Keratinocyte (primary cell): Measurements from ENCODE around the gene BATF.

ENCODE experiments used
- CTCF ChIP-seq, 3 experiments: IDR thresholded peaks in 1 of 3; conservative IDR thresholded peaks in 1 of 3; optimal IDR thresholded peaks in 1 of 3; 2 replicates in 2 of 3; 3 replicates in 1 of 3; pipeline versions ENCODE3 to v1.5.1; 2011; ENCODE audit warnings: low read length in 3 of 3, mild to moderate bottlenecking in 3 of 3, moderate library complexity in 2 of 3, control low read depth in 1 of 3, inconsistent platforms in 1 of 3; ENCODE audit not compliant: insufficient read depth in 2 of 3; ENCODE audit errors: extremely low read depth in 1 of 3
- EZH2 ChIP-seq: IDR thresholded peaks from one replicate; pipeline ENCODE4 v1.6.1; 2012; ENCODE audit warnings: inconsistent platforms, mild to moderate bottlenecking, low read length, moderate library complexity

- no peak for TF ChIP-seq CTCF (optimal IDR thresholded peaks at IDR 0.05 in 1 of 3, IDR thresholded peaks at IDR 0.05 in 1 of 3, conservative IDR thresholded peaks at IDR 0.05 in 1 of 3; ENCODE audit: extremely low read depth in 1 of 3, insufficient read depth in 2 of 3, low read length in 3 of 3)
- TF ChIP-seq EZH2, result no peak
Observed at GRCh38 chr14:75562089-75562488, 39.8 kb downstream of the BATF start.
